DOHH2 (cell line): ENCODE measurements around the gene RTTN.
"Not testable (repeated sequence)": the region's sequence is repeated elsewhere in the genome, so short reads cannot be mapped to it uniquely, and the experiment has no call there.

Experiments used
- H3F3A ChIP-seq: fragments of 200-600 bp; sonication (generic), shearing (Covaris generic); 2 replicates; pipeline ENCODE4 v1.6.0; 2016; ENCODE audit warnings: antibody characterized with exemption, mild to moderate bottlenecking; ENCODE audit not compliant: control insufficient read depth, insufficient read depth
- H3K27ac ChIP-seq: fragments of 200-600 bp; sonication (generic); 2 replicates; pipeline ENCODE4 v1.5.1; 2014; ENCODE audit warnings: low read depth, mild to moderate bottlenecking, low read length, moderate library complexity
- H3K27me3 ChIP-seq: fragments of 200-600 bp; sonication (generic); 2 replicates; pipeline ENCODE4 v1.6.1; 2014; ENCODE audit warnings: mild to moderate bottlenecking, low read length, mixed read lengths; ENCODE audit not compliant: control insufficient read depth
- H3K36me3 ChIP-seq: fragments of 200-600 bp; sonication (generic); 2 replicates; pipeline ENCODE4 v1.6.1; 2014; ENCODE audit warnings: mild to moderate bottlenecking, low read length, moderate library complexity, mixed read lengths; ENCODE audit not compliant: control insufficient read depth
- H3K4me1 ChIP-seq: fragments of 200-600 bp; sonication (generic); 2 replicates; pipeline ENCODE4 v1.6.1; 2014; ENCODE audit warnings: mild to moderate bottlenecking, low read length, mixed read lengths; ENCODE audit not compliant: control insufficient read depth
- H3K4me2 ChIP-seq: fragments of 200-600 bp; sonication (generic); 2 replicates; pipeline ENCODE4 v1.6.0; 2014; ENCODE audit warnings: mild to moderate bottlenecking, low read length, moderate library complexity
- H3K4me3 ChIP-seq: fragments of 200-600 bp; sonication (generic); 2 replicates; pipeline ENCODE4 v1.5.1; 2014; ENCODE audit warnings: mild to moderate bottlenecking, low read length, mixed read lengths
- H3K79me2 ChIP-seq: fragments of 200-600 bp; sonication (generic); 2 replicates; pipeline ENCODE4 v1.6.1; 2014; ENCODE audit warnings: mild to moderate bottlenecking, low read length, mixed read lengths; ENCODE audit not compliant: control insufficient read depth
- H3K9me2 ChIP-seq: fragments of 200-600 bp; sonication (generic); replicated peaks from 2 replicates; pipeline ENCODE4 v1.6.1; 2014; ENCODE audit warnings: mild to moderate bottlenecking, low read length, mixed read lengths; ENCODE audit not compliant: control insufficient read depth
- H3K9me3 ChIP-seq: fragments of 200-600 bp; sonication (generic); 2 replicates; pipeline ENCODE4 v1.6.1; 2014; ENCODE audit warnings: antibody characterized with exemption, low read length, mixed read lengths; ENCODE audit not compliant: control insufficient read depth, insufficient read depth
- H4K20me1 ChIP-seq: fragments of 200-600 bp; sonication (generic); 2 replicates; pipeline ENCODE4 v1.6.0; 2014; ENCODE audit warnings: low read depth, mild to moderate bottlenecking, antibody characterized with exemption, low read length, moderate library complexity; ENCODE audit not compliant: control insufficient read depth, insufficient read depth
- CTCF ChIP-seq: fragments of 200-600 bp; sonication (generic); IDR thresholded peaks from one replicate; pipeline ENCODE4 v1.5.1; 2014; ENCODE audit warnings: antibody characterized with exemption, mild to moderate bottlenecking, low read depth, low read length; ENCODE audit not compliant: poor library complexity, severe bottlenecking
- EZH2phosphoT487 ChIP-seq: fragments of 200-600 bp; sonication (generic); IDR thresholded peaks from 2 replicates; pipeline ENCODE4 v1.6.1; 2017; ENCODE audit warnings: borderline replicate concordance, mild to moderate bottlenecking, antibody characterized with exemption, low read length, moderate library complexity, mixed read lengths

Gene RTTN

GRCh38 chr18:70205421-70206397 is at the start of gene RTTN:
Gene RTTN (minus strand): TSS chr18:70205687. CDS start chr18:70205658, 29 bp downstream.
- Histone ChIP-seq H3K4me3 (peak within 1 kb of the TSS; percentile 88), H3F3A (0 out of 2 replicates have a peak, but pooled peaks cover 2% of the 10 kb centered on the region), H3K9me2 (no peaks in the 10 kb centered on the region), H3K27me3 (no peaks in the 10 kb centered on the region), H3K4me1 (peaks cover 19% of the 10 kb centered on the region), H3K27ac (peak within 1 kb of the TSS; percentile 79), H3K9me3 (no peaks in the 10 kb centered on the region), H3K79me2 (peaks cover 25% of the 10 kb centered on the region), H3K36me3 (peaks cover 18% of the 10 kb centered on the region), H4K20me1 (no peaks in the 10 kb centered on the region), H3K4me2 (peak within 1 kb of the TSS; percentile 65)
- TF ChIP-seq EZH2phosphoT487 (no peak), CTCF (no peak)

- Histone ChIP-seq H3K27ac (no peak overlapping the region), H3F3A (no peaks in the 10 kb centered on the region), H3K9me2 (no peaks in the 10 kb centered on the region), H3K79me2 (no peaks in the 10 kb centered on the region), H3K4me3 (no peak overlapping the region), H3K9me3 (no peaks in the 10 kb centered on the region), H3K27me3 (no peaks in the 10 kb centered on the region), H4K20me1 (no peaks in the 10 kb centered on the region), H3K36me3 (no peaks in the 10 kb centered on the region), H3K4me2 (no peak overlapping the region), H3K4me1 (no peaks in the 10 kb centered on the region)
- TF ChIP-seq EZH2phosphoT487 (no peak), CTCF (no peak)
Measured at GRCh38 chr18:70250781-70251180, 45.3 kb upstream of the RTTN start.

GRCh38 chr18:70249861-70250260 is 44.4 kb upstream of the RTTN start:
- H3K36me3 ChIP-seq, H3K9me3 ChIP-seq, H3K4me2 ChIP-seq, H3K27ac ChIP-seq, H3K27me3 ChIP-seq, H3K79me2 ChIP-seq, H3K4me1 ChIP-seq, H3K4me3 ChIP-seq, H4K20me1 ChIP-seq, H3K9me2 ChIP-seq, H3F3A ChIP-seq: not testable (repeated sequence)

- Histone ChIP-seq H3K9me2 (no peaks in the 10 kb centered on the region), H3K4me2 (no peak overlapping the region), H3K36me3 (no peaks in the 10 kb centered on the region), H3K9me3 (no peaks in the 10 kb centered on the region), H3K4me1 (no peaks in the 10 kb centered on the region), H3K27me3 (no peaks in the 10 kb centered on the region), H3K79me2 (no peaks in the 10 kb centered on the region), H3K4me3 (no peak overlapping the region), H4K20me1 (no peaks in the 10 kb centered on the region), H3F3A (no peaks in the 10 kb centered on the region), H3K27ac (no peak overlapping the region)
- no peak for TF ChIP-seq CTCF
- no peak for TF ChIP-seq EZH2phosphoT487
Measured at GRCh38 chr18:70249118-70249517, 43.6 kb upstream of the RTTN start.
